Prostate gland (tissue), 2 donors: ENCODE measurements around the gene MAN2B1.
"Not testable (repeated sequence)": the region's sequence is repeated elsewhere in the genome, so short reads cannot be mapped to it uniquely, and the experiment has no call there.

Source experiments
- POLR2A ChIP-seq: fragments of 450-650 bp; IDR thresholded peaks from one replicate; pipeline ENCODE4 v1.6.1; 2016; ENCODE audit warnings: antibody characterized with exemption, mild to moderate bottlenecking
- TF ChIP-seq, protein P1 (sequence below), 4 experiments: fragments of 200-600 bp in 2 of 4; fragments of 450-650 bp in 2 of 4; sonication (generic) in 2 of 4; IDR thresholded peaks; 1 replicate in 3 of 4; 2 replicates in 1 of 4; pipeline ENCODE4 v1.5.1; 2016 to 2019; ENCODE audit warnings: antibody characterized with exemption in 4 of 4, mild to moderate bottlenecking in 2 of 4, moderate library complexity in 2 of 4

DNA sequence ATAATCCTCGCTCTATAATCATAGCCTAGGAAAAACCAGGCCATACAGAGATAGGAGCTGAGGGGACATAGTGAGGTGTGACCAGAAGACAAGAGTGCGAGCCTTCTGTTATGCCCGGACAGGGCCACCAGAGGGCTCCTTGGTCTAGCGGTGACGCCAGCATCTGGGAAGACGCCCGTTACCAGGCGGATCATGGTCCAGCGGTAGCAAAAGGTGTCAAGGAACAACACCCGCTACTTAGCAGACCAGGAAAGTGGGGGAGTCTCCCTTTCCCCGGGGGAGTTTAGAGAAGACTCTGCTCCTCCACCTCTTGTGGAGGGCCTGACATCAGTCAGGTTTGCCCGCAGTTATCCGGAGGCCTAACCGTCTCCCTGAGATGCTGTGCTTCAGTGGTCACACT lies 45.5 kb upstream of the MAN2B1 start:
- TF ChIP-seq, protein P1, sequence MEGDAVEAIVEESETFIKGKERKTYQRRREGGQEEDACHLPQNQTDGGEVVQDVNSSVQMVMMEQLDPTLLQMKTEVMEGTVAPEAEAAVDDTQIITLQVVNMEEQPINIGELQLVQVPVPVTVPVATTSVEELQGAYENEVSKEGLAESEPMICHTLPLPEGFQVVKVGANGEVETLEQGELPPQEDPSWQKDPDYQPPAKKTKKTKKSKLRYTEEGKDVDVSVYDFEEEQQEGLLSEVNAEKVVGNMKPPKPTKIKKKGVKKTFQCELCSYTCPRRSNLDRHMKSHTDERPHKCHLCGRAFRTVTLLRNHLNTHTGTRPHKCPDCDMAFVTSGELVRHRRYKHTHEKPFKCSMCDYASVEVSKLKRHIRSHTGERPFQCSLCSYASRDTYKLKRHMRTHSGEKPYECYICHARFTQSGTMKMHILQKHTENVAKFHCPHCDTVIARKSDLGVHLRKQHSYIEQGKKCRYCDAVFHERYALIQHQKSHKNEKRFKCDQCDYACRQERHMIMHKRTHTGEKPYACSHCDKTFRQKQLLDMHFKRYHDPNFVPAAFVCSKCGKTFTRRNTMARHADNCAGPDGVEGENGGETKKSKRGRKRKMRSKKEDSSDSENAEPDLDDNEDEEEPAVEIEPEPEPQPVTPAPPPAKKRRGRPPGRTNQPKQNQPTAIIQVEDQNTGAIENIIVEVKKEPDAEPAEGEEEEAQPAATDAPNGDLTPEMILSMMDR (IDR thresholded peaks at IDR 0.05) = peak in 2 of 4 experiments; percentile 45 to 55
- TF ChIP-seq POLR2A = not testable (repeated sequence)
